Measurements from ENCODE around the gene ANAPC13. TPM values are rescaled to one million over a fixed set of nuclear protein-coding genes. Genes with fewer than 3 reads are reported as not detected.
A peak's percentile ranks its signal among the peaks of the same experiment; 100 is the strongest.

ANAPC13 gene, protein sequence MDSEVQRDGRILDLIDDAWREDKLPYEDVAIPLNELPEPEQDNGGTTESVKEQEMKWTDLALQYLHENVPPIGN
- total RNA-seq (2021) (52.7 and 61.8 TPM in 2 replicates), Bru-seq, nascent RNA (percentile 88 among the genes with signal in this experiment), BruChase-seq, experiment 1, labeled RNA remaining after a 2-hour chase (percentile 86 among the genes with signal in this experiment), BruChase-seq, experiment 2, labeled RNA remaining after a 6-hour chase (percentile 94 among the genes with signal in this experiment)
- long read RNA-seq, transcript ANAPC13-204 (3 exons, 1,840 nt): minor isoform, 37 of 145 reads
- long read RNA-seq, transcript ANAPC13-201 (3 exons, 1,209 nt): major isoform, 101 of 145 reads
- long read RNA-seq, partial matches to known transcripts: 0 of 145 reads
- long read RNA-seq, other reads (novel, unspliced or antisense): 2 of 145 reads

GRCh38 chr3:134485718-134486576, at the start of gene ANAPC13, which contains the start of gene CEP63:
Gene ANAPC13 (minus strand): TSS chr3:134485985. CDS start chr3:134482904, 3,081 bp downstream.
Gene CEP63 (plus strand): TSS chr3:134486057. CDS start chr3:134495321, 9,264 bp downstream.
- no peak for TF ChIP-seq EZH2 (IDR thresholded peaks at IDR 0.05; ENCODE audit: low read depth)
- TF ChIP-seq, protein P1, sequence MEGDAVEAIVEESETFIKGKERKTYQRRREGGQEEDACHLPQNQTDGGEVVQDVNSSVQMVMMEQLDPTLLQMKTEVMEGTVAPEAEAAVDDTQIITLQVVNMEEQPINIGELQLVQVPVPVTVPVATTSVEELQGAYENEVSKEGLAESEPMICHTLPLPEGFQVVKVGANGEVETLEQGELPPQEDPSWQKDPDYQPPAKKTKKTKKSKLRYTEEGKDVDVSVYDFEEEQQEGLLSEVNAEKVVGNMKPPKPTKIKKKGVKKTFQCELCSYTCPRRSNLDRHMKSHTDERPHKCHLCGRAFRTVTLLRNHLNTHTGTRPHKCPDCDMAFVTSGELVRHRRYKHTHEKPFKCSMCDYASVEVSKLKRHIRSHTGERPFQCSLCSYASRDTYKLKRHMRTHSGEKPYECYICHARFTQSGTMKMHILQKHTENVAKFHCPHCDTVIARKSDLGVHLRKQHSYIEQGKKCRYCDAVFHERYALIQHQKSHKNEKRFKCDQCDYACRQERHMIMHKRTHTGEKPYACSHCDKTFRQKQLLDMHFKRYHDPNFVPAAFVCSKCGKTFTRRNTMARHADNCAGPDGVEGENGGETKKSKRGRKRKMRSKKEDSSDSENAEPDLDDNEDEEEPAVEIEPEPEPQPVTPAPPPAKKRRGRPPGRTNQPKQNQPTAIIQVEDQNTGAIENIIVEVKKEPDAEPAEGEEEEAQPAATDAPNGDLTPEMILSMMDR (conservative IDR thresholded peaks at IDR 0.05): no peak
- Histone ChIP-seq H3K4me1 (replicated peaks; ENCODE audit: insufficient read depth) (peaks cover 27% of the 10 kb centered on the region), H4K20me1 (ENCODE audit: insufficient read depth) (no peaks in the 10 kb centered on the region), H3K9me3 (ENCODE audit: insufficient read depth, low read depth) (no peaks in the 10 kb centered on the region), H3K79me2 (ENCODE audit: low read depth) (peaks cover 66% of the 10 kb centered on the region), H3K27ac (peak within 1 kb of the TSS; percentile 73), H3F3A (ENCODE audit: insufficient read depth, low read depth) (peaks cover 29% of the 10 kb centered on the region; the same call in 1 of the 2 replicates), H3K4me2 (peak within 1 kb of the TSS; percentile 93), H3K9me2 (ENCODE audit: insufficient read depth) (no peaks in the 10 kb centered on the region), H3K36me3 (ENCODE audit: low read depth) (peaks cover 21% of the 10 kb centered on the region), H3K27me3 (ENCODE audit: insufficient read depth, low read depth) (no peaks in the 10 kb centered on the region), H2AFZ (peak within 1 kb of the TSS; percentile 90), H3K4me3 (peak within 1 kb of the TSS; percentile 89)
- intact Hi-C loops (cut with micrococcal nuclease; ENCODE audit: unreplicated experiment): loop anchor here (5.0 kb wide), 3 partner anchors 664 to 1764 kb away; partner anchors contain the start of genes CDV3 and NPHP3
- ChIA-PET POLR2A (ENCODE audit: unreplicated experiment) (interaction anchor here (0.6 to 1.6 kb wide), 5 partner anchors 111 to 1445 kb away, joined by 3 to 7 read pairs (median 4); partner anchors contain the start of gene AMOTL2), CTCF (interaction anchor here (0.7 kb wide), 1 partner anchor 214 kb away, joined by 3 read pairs; no protein-coding TSS in a partner anchor)
- peak; percentile 95 for DNase-seq
- TSS peak; percentile 62 for BruUV-seq (replicated peaks)

DNA sequence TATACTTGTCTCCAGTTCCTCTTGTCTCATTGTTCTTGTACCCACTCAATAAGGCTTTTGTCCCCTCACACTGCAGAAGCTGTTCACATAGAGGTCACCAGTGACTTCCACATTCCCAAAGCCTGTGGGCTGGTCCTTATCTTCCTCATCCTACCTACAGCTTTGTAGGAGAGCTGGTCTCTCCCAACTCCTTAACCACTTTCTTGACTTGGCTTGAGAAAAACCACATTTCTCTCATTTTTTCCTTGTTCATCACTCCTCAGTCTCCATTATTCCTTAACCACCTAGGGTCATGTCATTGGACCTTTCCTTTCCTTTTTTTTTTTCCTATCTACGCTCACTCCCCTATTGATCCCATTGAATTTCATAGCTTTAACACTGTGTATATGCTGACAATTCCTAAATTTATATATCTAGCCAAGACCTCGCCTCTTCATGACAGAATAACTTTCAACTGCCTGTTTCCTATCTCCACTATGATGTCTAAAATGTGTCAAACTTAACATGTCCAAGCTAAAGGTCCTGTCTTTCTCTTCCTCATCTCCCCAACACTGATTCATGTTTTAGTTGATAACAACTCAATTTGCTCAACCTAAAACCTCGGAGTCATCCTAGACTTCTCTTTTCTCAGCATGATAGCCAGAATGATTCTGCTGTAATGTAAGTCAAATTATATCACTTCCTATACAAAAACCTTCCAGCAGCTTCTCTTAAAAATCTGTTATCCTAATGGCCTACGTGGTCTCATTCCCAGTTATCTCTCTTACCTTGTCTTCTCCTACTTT, 49.6 kb upstream of the ANAPC13 start:
- Histone ChIP-seq H3F3A (ENCODE audit: insufficient read depth, low read depth) (no peaks in the 10 kb centered on the region), H3K79me2 (ENCODE audit: low read depth) (no peaks in the 10 kb centered on the region), H3K4me2 (no peak overlapping the region), H2AFZ (no peak overlapping the region), H4K20me1 (ENCODE audit: insufficient read depth) (0 out of 2 replicates have a peak, but pooled peaks cover 3% of the 10 kb centered on the region), H3K4me3 (no peak overlapping the region), H3K9me3 (ENCODE audit: insufficient read depth, low read depth) (no peaks in the 10 kb centered on the region), H3K9me2 (ENCODE audit: insufficient read depth) (peaks cover 5% of the 10 kb centered on the region; the same call in 1 of the 2 replicates), H3K27me3 (ENCODE audit: insufficient read depth, low read depth) (no peaks in the 10 kb centered on the region), H3K27ac (no peak overlapping the region), H3K4me1 (replicated peaks; ENCODE audit: insufficient read depth) (no peaks in the 10 kb centered on the region), H3K36me3 (ENCODE audit: low read depth) (peaks cover 5% of the 10 kb centered on the region; the same call in 1 of the 2 replicates)
- ChIA-PET POLR2A (ENCODE audit: unreplicated experiment) (no interaction called here), CTCF (interaction anchor here (0.7 kb wide), 1 partner anchor 220 kb away, joined by 7 read pairs; no protein-coding TSS in a partner anchor)
- BruUV-seq (replicated peaks): no TSS peak
- intact Hi-C loops (cut with micrococcal nuclease; ENCODE audit: unreplicated experiment): no loop called here
- DNase-seq: no peak
- TF ChIP-seq, protein P1 (conservative IDR thresholded peaks at IDR 0.05): no peak
- TF ChIP-seq EZH2 (IDR thresholded peaks at IDR 0.05; ENCODE audit: low read depth): no peak

Measured in PC-9 (cell line).